Measurements from ENCODE around the gene NCS1. TPM values are rescaled to one million over a fixed set of nuclear protein-coding genes. Genes with fewer than 3 reads are reported as not detected.

Gene NCS1
- total and polyA plus RNA-seq, 9 of the 15 experiments (the other 6 are each of a cell fraction or from before 2014, with no cell fraction given): 0.28 to 27.0 (median 9.6) TPM

DNA sequence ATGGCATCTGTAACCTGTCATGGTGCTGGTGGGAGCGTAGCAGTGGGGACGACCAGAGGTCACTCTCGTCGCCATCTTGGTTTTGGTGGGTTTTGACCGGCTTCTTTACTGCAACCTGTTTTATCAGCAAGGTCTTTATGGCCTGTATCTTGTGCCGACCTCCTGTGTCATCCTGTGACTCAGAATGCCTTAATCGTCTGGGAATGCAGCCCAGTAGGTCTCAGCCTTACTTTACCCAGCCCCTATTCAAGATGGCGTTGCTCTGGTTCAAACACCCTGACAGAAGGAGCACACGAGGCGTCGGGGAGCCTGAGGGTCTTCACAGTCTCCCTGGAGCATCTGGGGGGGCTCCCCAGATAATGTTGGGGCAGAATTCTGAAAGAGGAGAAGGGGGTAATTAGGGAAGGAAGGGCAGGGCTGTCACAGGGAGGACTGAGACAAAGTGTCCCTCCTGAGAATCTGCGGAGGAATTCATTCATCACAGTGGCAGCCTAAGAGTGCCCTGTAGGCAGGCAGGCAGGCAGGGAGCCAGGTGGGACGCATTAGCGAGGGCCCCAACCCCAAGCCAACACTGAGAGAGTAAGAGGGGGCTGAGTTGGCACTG is 21.3 kb upstream of the NCS1 start (continued):
- no peak for TF ChIP-seq ZBTB40 (IDR thresholded peaks at IDR 0.05)
- no peak for TF ChIP-seq ZBTB40 (CRISPR knock-in tag; IDR thresholded peaks at IDR 0.05)
- TF ChIP-seq SMARCE1 (IDR thresholded peaks at IDR 0.05): peak; percentile 76; the same call in 1 of the 2 replicates
- TF ChIP-seq POLR2AphosphoS5 (IDR thresholded peaks at IDR 0.05; ENCODE audit: control insufficient read depth, insufficient read depth, low read depth, low read length): no peak
- TF ChIP-seq IFI16 (CRISPR knock-in tag; IDR thresholded peaks at IDR 0.05): peak; percentile 94
- no peak for TF ChIP-seq ADNP (tag; IDR thresholded peaks at IDR 0.05)
- TF ChIP-seq RNF219 (CRISPR knock-in tag; IDR thresholded peaks at IDR 0.05): no peak
- TF ChIP-seq DEAF1 (CRISPR knock-in tag; IDR thresholded peaks at IDR 0.05): 0 out of 2 replicates have a peak, but pooled peaks have one; percentile 25
- TF ChIP-seq, protein P1, sequence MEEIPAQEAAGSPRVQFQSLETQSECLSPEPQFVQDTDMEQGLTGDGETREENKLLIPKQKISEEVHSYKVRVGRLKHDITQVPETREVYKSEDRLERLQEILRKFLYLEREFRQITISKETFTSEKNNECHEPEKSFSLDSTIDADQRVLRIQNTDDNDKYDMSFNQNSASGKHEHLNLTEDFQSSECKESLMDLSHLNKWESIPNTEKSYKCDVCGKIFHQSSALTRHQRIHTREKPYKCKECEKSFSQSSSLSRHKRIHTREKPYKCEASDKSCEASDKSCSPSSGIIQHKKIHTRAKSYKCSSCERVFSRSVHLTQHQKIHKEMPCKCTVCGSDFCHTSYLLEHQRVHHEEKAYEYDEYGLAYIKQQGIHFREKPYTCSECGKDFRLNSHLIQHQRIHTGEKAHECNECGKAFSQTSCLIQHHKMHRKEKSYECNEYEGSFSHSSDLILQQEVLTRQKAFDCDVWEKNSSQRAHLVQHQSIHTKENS (CRISPR knock-in tag; IDR thresholded peaks at IDR 0.05): no peak
- TF ChIP-seq ZSCAN29 (IDR thresholded peaks at IDR 0.05): no peak

Data from K562 (cell line).